SK-MEL-5 (cell line): Measurements from ENCODE around the gene RUVBL1. TPM values are rescaled to one million over a fixed set of nuclear protein-coding genes. Genes with fewer than 3 reads are reported as not detected.
A peak's percentile ranks its signal among the peaks of the same experiment; 100 is the strongest.

ENCODE experiments used
- DNase-seq: peaks from one replicate; pipeline ENCODE4 v3.0.0-alpha.2; 2016; ENCODE audit warnings: low read depth, low spot score
- in situ Hi-C: cut with HindIII; loops from 2 replicates; pipeline ENCODE4 v1.10.0; 2016; ENCODE audit warnings: low sequenced_read_pairs, high pct_unique_total_duplicates, low pct_unique_long_range_greater_than_20kb
- total RNA-seq: library from RNA; depleted of rRNA; stranded (reverse); fragments of >200 nt; shearing (Covaris generic); gene quantifications from 2 replicates; pipeline ENCODE4 v1.2.3, GENCODE V29; 2014

RUVBL1 gene
- total RNA-seq, 1 experiment from 2014 or later, result 161 TPM

DNA sequence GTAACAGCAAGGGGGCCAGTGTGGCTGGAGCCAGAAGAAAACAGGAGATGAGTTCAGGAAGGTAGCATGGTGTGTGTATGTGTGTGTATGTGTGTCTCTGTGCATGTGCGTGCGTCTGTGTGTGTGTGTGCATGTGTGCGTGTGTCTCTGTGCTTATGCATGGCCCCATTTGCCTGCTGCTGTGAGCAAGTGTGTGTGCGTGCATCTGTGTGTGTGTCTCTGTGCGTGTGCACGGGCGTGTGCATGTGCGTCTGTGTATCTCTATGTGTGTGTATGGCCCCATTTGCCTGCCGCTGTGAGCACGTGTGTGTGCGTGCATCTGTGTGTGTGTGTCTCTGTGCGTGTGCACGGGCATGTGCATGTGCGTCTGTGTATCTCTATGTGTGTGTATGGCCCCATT, 22.6 kb upstream of the RUVBL1 start:
- in situ Hi-C loops, result no loop called here
- DNase-seq, result no peak

GRCh38 chr3:128145279-128145678, 21.7 kb upstream of the RUVBL1 start:
- no peak for DNase-seq
- in situ Hi-C loops, result no loop called here

DNA sequence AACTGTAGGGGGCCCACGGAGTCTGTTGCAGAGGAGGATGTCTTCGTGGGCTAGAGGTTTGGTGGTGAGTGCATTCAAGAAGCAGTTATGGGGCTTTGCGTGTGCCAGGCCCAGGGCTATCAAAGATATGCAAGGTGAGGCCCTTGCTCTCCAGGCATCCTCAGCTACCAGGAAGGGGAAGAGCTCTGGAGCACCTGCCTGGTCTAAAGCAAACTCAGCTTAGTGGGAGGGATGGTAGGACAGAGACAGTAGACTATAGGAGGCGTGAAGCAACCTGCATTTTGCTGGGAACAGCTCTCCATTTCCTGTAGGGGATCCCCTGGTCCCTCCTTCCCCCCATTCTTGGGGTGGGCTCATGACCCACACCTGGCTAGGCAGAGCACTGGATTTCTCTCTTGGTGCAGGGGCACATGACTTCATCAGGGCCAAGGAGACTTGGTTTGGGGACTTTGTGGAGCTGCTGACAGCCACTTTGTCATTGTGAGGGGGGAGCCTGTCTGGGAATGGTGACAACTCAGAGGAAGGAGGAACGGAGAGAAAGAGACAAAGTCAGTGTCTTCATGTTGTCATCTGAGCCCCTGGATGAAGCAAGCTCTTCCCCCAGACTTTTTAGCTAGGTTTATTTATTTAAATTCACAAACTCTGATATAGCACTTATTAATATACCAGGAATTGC, 21.0 kb upstream of the RUVBL1 start:
- in situ Hi-C loops, result no loop called here
- no peak for DNase-seq

DNA sequence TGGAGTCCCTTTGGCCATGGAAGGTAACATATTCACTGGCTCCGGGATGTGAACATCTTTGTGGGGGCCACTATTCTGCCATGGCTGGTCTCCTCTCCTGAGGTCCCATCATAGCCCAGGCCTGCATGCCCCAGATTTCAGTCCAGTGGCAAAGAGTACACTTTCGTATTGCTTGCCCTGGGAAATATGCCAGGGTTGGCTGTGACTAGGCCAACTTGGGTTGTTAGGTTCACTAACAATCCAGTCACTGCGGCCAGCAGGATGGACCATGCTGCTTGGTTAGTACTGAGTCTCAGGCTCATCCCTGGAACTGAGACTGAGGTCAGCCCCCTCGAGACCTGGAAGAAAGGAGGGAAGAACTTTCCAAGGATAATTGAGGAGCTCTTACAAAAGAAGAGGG, 19.9 kb upstream of the RUVBL1 start:
- in situ Hi-C loops, result no loop called here
- no peak for DNase-seq

DNA sequence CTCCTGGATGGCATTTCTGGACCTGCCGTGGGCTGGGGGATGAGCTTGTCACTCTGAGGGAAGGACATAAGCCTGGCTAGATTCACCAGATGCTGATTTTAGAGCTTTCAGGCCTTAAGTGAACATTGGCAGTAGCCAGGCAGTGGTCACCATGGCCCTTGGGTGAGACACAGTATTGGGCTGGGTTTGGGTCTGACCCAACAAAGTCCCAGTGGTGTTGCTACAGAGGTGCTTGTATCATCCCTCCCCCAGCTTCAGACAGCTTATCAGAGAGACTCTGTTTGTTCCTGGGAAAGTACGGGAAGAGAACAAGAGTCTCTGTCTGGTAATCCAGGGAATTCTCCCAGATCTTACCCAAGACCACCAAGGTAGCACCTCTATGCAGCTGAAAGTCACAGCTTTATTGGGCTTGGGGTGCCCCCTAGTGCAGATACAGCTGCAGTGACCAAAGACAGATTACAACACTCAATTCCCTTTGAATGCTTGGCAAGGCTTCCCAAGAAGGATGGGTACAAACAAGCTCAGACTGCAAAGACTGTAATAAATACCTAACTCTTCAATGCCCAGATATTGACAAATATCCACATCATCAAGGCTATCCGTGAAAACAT, 9.8 kb upstream of the RUVBL1 start:
- peak; percentile 76 for DNase-seq
- in situ Hi-C loops, result no loop called here

GRCh38 chr3:128131897-128132646, 8.5 kb upstream of the RUVBL1 start:
- in situ Hi-C loops, result no loop called here

GRCh38 chr3:128128251-128128650, 4.6 kb upstream of the RUVBL1 start:
- no peak for DNase-seq
- in situ Hi-C loops, result no loop called here

More at GRCh38 chr3:128131897-128132646, 8.5 kb upstream of the RUVBL1 start:
- DNase-seq, result no peak

DNA sequence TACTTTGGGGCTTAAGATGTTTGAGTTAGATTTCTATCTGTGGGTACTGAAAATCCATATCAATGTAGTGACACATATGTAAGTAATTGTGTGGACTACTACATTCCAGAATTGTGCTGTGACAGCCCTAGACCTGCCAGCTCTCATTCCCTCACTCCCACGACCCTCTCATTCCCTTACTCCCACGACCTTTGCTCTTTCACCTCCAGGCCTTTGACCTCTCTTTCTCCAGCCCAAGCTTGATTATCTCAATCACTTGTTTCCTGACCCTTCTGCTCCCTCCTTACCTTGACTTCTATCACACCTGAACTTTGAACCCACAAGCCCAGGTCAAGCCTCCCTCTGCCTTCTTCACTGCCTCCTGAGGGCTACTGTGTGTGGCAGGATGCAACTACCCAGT, 3.6 kb upstream of the RUVBL1 start:
- in situ Hi-C loops, result no loop called here

DNA sequence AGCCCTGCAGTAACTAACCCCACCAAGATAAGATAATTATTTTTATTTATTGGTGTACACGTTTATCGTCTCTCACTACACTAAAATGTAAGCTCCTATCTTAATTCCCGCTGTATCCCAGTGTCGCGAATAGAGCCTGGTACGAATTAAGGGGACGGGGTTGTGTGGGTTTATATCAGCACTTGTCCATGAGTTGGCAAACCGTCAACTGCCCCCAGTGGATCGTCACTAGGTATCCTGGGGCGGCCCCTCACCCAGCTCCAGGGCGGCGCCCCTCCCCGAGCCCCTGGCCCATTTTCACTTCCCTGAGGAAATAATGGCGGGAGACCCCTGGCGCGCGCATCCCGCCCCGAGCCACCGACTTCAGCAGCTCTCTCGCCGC, 465 bp downstream of the RUVBL1 start:
- in situ Hi-C loops, result no loop called here
- DNase-seq, result no peak

More for the DNA sequence above, 3.6 kb upstream of the RUVBL1 start:
- no peak for DNase-seq

- DNase-seq, result no peak
- in situ Hi-C loops, result no loop called here
Measured at GRCh38 chr3:128122013-128122412, 1.6 kb downstream of the RUVBL1 start.

GRCh38 chr3:128113817-128114794, 9.5 kb downstream of the RUVBL1 start:
- in situ Hi-C loops, result no loop called here
- DNase-seq, result no peak

DNA sequence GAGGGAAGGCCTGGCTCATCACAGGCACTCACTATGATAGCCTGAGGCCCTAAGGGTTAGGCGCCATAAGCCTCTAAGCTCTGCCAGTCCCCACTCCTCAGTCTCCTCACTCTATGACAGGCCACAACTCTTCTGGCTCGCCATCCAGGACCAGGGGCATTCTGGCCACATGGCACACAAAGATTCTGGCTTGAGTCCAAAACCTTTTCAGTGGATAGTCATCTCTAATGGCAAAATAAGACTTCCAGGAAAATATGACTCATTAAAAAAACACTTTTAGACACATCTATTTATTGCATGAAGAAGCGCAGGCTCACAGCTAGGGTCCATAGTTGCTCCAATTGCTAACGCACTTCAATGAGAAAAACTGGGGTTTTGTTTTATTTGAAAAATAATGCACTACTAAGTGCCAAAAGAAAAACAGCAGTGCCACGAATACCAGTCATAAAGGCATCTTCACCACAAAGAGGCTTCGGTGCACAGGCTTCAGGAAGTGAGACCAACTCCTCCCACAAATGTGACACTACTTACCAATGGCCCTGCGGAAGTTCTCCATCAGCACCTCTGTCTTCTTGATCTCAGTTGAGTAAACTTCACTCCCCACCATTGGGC, 11.1 kb downstream of the RUVBL1 start:
- no peak for DNase-seq
- in situ Hi-C loops, result no loop called here

- no peak for DNase-seq
- in situ Hi-C loops, result no loop called here
Measured at GRCh38 chr3:128111147-128111546, 12.5 kb downstream of the RUVBL1 start.

DNA sequence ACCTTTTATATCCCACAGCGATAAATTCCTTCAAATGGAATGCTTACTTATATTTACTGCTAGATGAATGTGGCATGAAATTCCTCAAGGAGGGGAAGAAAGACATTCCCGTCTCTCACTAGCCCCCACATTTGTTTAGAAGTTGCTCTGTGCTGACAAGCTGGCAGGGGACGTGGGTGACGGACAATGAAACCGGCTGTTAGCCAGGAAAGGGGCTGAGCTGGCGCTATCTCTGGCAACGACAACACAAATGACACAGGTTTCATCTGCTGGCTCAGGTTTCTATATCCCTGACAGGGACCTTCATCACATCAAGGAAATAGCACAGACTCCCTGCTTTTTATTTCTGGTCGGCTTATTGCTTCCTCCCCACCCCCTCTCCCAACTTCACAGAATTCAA, 15.8 kb downstream of the RUVBL1 start:
- in situ Hi-C loops, result no loop called here

GRCh38 chr3:128103136-128103676, 20.4 kb downstream of the RUVBL1 start:
- no peak for DNase-seq
- in situ Hi-C loops, result no loop called here

More for the DNA sequence above, 15.8 kb downstream of the RUVBL1 start:
- DNase-seq, result no peak

- no peak for DNase-seq
Measured at GRCh38 chr3:128100638-128101037, 23.0 kb downstream of the RUVBL1 start.

DNA sequence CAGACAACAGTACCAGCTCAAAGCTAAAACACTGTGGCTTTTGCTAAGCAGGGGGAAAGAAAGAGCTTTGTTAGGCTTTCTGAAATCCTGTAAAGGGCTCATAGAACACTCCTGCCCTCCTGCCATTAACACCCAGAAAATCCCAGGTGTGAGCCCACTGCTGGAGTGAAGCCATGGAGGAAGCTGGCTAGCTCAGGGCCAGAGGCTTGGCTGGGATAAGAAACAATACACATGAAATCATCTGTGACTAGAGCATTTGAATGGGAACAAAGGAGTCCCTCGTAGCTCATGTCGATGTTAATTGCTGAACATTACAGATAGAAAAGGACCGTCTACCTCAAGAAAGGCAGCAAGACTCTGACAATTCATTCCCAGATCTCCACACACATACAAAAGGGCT, 23.5 kb downstream of the RUVBL1 start:
- in situ Hi-C loops, result no loop called here
- DNase-seq, result no peak

More at GRCh38 chr3:128100638-128101037, 23.0 kb downstream of the RUVBL1 start:
- in situ Hi-C loops, result no loop called here
